Caco-2 (cell line): ENCODE results near the gene IQUB. TPM values are rescaled to one million over a fixed set of nuclear protein-coding genes. Genes with fewer than 3 reads are reported as not detected.

Experiments used
- BruUV-seq: library from RNA; stranded (reverse); fragments of 400-500 nt; replicated peaks from 2 replicates; lab custom pipeline; 2021; lab: Mats Ljungman, UMichigan
- CTCF ChIA-PET: fragments of 300-600 bp; sonication (Branson Sonifier 250); formaldehyde crosslinking; loops from one replicate; lab custom pipeline; 2022; ENCODE audit warnings: antibody characterized with exemption; lab: Charles Lee
- POLR2A ChIA-PET: fragments of 300-600 bp; sonication (Branson Sonifier 250); formaldehyde crosslinking; loops from one replicate; lab custom pipeline; 2022; ENCODE audit warnings: antibody characterized with exemption; lab: Charles Lee
- DNase-seq, 2 experiments: peaks; one replicate each; pipeline versions ENCODE4 v3.0.0 to v3.0.0-alpha.2; 2020 to 2022
- H3K27me3 ChIP-seq: replicated peaks from 2 replicates; pipeline ENCODE4 v1.6.0; 2011; ENCODE audit warnings: low read length; ENCODE audit not compliant: control insufficient read depth, insufficient read depth
- H3K36me3 ChIP-seq: 2 replicates; pipeline ENCODE4 v1.5.1; 2011; ENCODE audit warnings: low read length; ENCODE audit not compliant: control insufficient read depth, insufficient read depth
- H3K4me1 ChIP-seq: fragments of 250-450 bp; sonication (Bioruptor Pico); 2 replicates; pipeline ENCODE4 v1.5.1; 2020; ENCODE audit warnings: mild to moderate bottlenecking
- H3K4me3 ChIP-seq: 2 replicates; pipeline ENCODE4 v1.5.1; 2011; ENCODE audit warnings: low read depth, mild to moderate bottlenecking, control low read depth, low read length
- H3K9me3 ChIP-seq: fragments of 250-450 bp; sonication (Bioruptor Pico); 2 replicates; pipeline ENCODE4 v1.5.1; 2020; ENCODE audit warnings: mild to moderate bottlenecking, moderate library complexity
- H3K27ac Mint-ChIP-seq: one replicate; pipeline ENCODE4 v1.8.0; 2022; ENCODE audit warnings: mixed read lengths; ENCODE audit not compliant: unreplicated experiment
- H3K27me3 Mint-ChIP-seq: one replicate; pipeline ENCODE4 v1.8.0; 2022; ENCODE audit warnings: mixed read lengths; ENCODE audit not compliant: insufficient read depth, unreplicated experiment
- H3K36me3 Mint-ChIP-seq: one replicate; pipeline ENCODE4 v1.8.0; 2022; ENCODE audit warnings: mild to moderate bottlenecking, mixed read lengths; ENCODE audit not compliant: insufficient read depth, unreplicated experiment
- H3K4me1 Mint-ChIP-seq: one replicate; pipeline ENCODE4 v1.8.0; 2022; ENCODE audit warnings: low read depth, mixed read lengths; ENCODE audit not compliant: unreplicated experiment
- H3K4me3 Mint-ChIP-seq: one replicate; pipeline ENCODE4 v1.8.0; 2022; ENCODE audit warnings: mild to moderate bottlenecking, moderate library complexity, mixed read lengths; ENCODE audit not compliant: unreplicated experiment
- H3K9me3 Mint-ChIP-seq: one replicate; pipeline ENCODE4 v1.8.0; 2022; ENCODE audit warnings: mixed read lengths; ENCODE audit not compliant: unreplicated experiment
- intact Hi-C: fragments of 100-400 bp; cut with micrococcal nuclease; formaldehyde crosslinking; loops from one replicate; pipeline ENCODE4 v1.10.0; 2022; ENCODE audit not compliant: unreplicated experiment
- total RNA-seq: library from RNA; stranded (reverse); gene quantifications from 2 replicates; pipeline ENCODE4 v1.2.3, GENCODE V29; 2022
- TF ChIP-seq, protein P1 (sequence below), 2 experiments: fragments of 200-600 bp in 1 of 2; IDR thresholded peaks; 1 replicate in 1 of 2; 2 replicates in 1 of 2; pipeline versions ENCODE4 v1.5.1 to v1.8.0; 2011 to 2022; ENCODE audit warnings: antibody characterized with exemption in 1 of 2, control low read depth in 1 of 2, inconsistent platforms in 1 of 2, low read depth in 1 of 2, low read length in 1 of 2, mild to moderate bottlenecking in 1 of 2, moderate library complexity in 1 of 2; ENCODE audit not compliant: insufficient read depth in 1 of 2, severe bottlenecking in 1 of 2, unreplicated experiment in 1 of 2

The IQUB gene
- total RNA-seq, 1 experiment from 2014 or later, result 0.39 TPM

DNA sequence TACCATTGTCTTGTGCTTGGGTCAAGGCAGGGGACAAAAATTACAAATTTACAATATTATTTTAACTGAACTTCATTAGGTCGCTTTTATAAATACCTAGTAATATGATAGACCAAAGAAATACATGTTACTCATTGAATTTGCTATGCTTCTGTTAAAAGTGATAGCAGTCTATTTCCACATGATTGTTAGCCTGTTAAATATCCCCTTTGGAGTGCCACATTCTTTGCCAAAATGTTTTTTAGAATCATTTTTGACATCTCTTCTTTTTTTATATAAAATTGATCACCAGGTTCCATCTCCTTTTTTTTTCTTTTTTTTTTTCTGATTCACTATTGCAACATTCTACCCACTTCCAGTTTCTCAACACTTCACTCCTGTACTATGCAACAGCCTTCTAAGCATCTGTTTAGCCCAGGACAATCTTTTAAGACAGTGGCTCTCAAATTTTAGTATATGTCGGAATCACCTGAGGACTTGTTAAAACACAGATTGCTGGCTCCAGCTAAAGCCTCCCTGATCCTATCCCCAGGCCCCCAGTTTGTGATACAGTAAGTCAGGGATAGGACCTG is 39.6 kb upstream of the IQUB start:
- Mint-ChIP-seq H3K27ac (no peak overlapping the region), H3K27me3 (peaks cover 7% of the 10 kb centered on the region), H3K4me1 (no peaks in the 10 kb centered on the region), H3K9me3 (no peaks in the 10 kb centered on the region), H3K36me3 (no peaks in the 10 kb centered on the region), H3K4me3 (no peak overlapping the region)
- POLR2A ChIA-PET, result no interaction called here
- no peaks in the 10 kb centered on the region for H3K9me3 ChIP-seq
- TF ChIP-seq, protein P1, sequence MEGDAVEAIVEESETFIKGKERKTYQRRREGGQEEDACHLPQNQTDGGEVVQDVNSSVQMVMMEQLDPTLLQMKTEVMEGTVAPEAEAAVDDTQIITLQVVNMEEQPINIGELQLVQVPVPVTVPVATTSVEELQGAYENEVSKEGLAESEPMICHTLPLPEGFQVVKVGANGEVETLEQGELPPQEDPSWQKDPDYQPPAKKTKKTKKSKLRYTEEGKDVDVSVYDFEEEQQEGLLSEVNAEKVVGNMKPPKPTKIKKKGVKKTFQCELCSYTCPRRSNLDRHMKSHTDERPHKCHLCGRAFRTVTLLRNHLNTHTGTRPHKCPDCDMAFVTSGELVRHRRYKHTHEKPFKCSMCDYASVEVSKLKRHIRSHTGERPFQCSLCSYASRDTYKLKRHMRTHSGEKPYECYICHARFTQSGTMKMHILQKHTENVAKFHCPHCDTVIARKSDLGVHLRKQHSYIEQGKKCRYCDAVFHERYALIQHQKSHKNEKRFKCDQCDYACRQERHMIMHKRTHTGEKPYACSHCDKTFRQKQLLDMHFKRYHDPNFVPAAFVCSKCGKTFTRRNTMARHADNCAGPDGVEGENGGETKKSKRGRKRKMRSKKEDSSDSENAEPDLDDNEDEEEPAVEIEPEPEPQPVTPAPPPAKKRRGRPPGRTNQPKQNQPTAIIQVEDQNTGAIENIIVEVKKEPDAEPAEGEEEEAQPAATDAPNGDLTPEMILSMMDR (IDR thresholded peaks at IDR 0.05; ENCODE audit: insufficient read depth in 1 of 2, low read depth in 1 of 2, low read length in 1 of 2, severe bottlenecking in 1 of 2, unreplicated experiment in 1 of 2), result no peak
- CTCF ChIA-PET, result no interaction called here
- H3K4me1 ChIP-seq, result no peaks in the 10 kb centered on the region
- no peak for DNase-seq
- H3K4me3 ChIP-seq, result no peak overlapping the region
- BruUV-seq, result no TSS peak
- no peaks in the 10 kb centered on the region for H3K36me3 ChIP-seq
- H3K27me3 ChIP-seq, result no peaks in the 10 kb centered on the region
- intact Hi-C loops, result no loop called here

DNA sequence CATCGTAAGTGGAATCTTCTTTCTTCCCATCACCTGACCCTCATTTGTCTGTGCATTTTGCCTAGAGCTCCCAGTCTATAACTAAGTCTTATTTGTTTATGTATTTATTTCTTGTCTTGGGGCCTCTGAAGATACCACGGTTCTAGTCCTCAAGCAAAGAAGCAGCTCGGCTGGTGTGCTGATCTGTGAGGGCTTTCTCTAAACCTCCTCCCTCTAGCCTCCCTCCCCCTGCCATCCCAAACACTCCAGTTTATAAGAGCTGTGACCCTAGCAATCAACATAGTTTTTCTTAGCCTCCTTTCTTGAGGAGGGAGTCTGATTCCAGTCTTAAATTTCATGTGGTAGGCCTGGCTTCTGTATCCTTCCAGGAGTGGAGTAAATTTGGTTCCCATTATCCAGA is 38.9 kb upstream of the IQUB start:
- Histone ChIP-seq H3K36me3 (no peaks in the 10 kb centered on the region), H3K4me1 (no peaks in the 10 kb centered on the region), H3K4me3 (no peak overlapping the region), H3K9me3 (no peaks in the 10 kb centered on the region), H3K27me3 (no peaks in the 10 kb centered on the region)
- DNase-seq, result no peak
- peaks cover 6% of the 10 kb centered on the region for H3K27me3 Mint-ChIP-seq
- H3K27ac Mint-ChIP-seq, result no peak overlapping the region
- CTCF ChIA-PET, result no interaction called here
- H3K9me3 Mint-ChIP-seq, result no peaks in the 10 kb centered on the region
- H3K4me1 Mint-ChIP-seq, result no peaks in the 10 kb centered on the region
- H3K4me3 Mint-ChIP-seq, result no peak overlapping the region
- no peaks in the 10 kb centered on the region for H3K36me3 Mint-ChIP-seq
- TF ChIP-seq, protein P1 (IDR thresholded peaks at IDR 0.05; ENCODE audit: insufficient read depth in 1 of 2, low read depth in 1 of 2, low read length in 1 of 2, severe bottlenecking in 1 of 2, unreplicated experiment in 1 of 2), result no peak
- no TSS peak for BruUV-seq
- intact Hi-C loops, result no loop called here
- POLR2A ChIA-PET, result interaction anchor here (0.6 kb wide), 1 partner anchor 15 kb away, joined by 3 read pairs; the partner anchor contains the start of gene NDUFA5

DNA sequence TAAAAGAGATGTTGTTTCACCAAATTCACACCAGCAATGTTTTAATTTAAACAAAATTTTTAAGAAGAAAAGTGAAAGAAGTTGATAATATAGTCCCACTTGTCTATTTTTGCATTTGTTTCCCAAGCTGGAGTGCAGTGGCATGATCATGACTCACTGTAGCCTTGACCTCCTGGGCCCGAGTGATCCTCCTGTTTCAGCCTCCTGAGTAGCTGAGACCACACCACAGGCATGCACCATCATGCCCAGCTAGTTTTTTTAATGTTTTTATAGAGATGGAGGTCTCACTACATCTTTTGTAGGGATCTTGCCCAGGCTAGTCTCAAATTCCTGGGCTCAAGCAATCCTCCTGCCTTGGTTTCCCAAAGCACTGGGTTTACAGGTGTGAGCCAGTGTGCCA is 37.3 kb upstream of the IQUB start:
- BruUV-seq, result no TSS peak
- intact Hi-C loops, result no loop called here
- Histone ChIP-seq H3K4me1 (no peaks in the 10 kb centered on the region), H3K27me3 (no peaks in the 10 kb centered on the region), H3K9me3 (no peaks in the 10 kb centered on the region), H3K36me3 (no peaks in the 10 kb centered on the region), H3K4me3 (no peak overlapping the region)
- TF ChIP-seq, protein P1 (IDR thresholded peaks at IDR 0.05; ENCODE audit: insufficient read depth in 1 of 2, low read depth in 1 of 2, low read length in 1 of 2, severe bottlenecking in 1 of 2, unreplicated experiment in 1 of 2), result no peak
- no peaks in the 10 kb centered on the region for H3K9me3 Mint-ChIP-seq
- H3K4me1 Mint-ChIP-seq, result no peaks in the 10 kb centered on the region
- H3K27ac Mint-ChIP-seq, result no peak overlapping the region
- H3K36me3 Mint-ChIP-seq, result no peaks in the 10 kb centered on the region
- H3K27me3 Mint-ChIP-seq, result peaks cover 10% of the 10 kb centered on the region
- no peak overlapping the region for H3K4me3 Mint-ChIP-seq
- POLR2A ChIA-PET, result no interaction called here
- CTCF ChIA-PET, result no interaction called here
- DNase-seq, result no peak
